Stimulated activated CD4-positive, alpha-beta T cell treated with anti-CD3 and anti-CD28 coated beads, Interleukin-4, amount 100 ng/mL, for 1 hour (primary cell): ENCODE data around the gene MINDY4.

Source experiments
- DNase-seq: peaks from one replicate; pipeline ENCODE4 v3.0.0-alpha.2; 2020

The MINDY4 gene

DNA sequence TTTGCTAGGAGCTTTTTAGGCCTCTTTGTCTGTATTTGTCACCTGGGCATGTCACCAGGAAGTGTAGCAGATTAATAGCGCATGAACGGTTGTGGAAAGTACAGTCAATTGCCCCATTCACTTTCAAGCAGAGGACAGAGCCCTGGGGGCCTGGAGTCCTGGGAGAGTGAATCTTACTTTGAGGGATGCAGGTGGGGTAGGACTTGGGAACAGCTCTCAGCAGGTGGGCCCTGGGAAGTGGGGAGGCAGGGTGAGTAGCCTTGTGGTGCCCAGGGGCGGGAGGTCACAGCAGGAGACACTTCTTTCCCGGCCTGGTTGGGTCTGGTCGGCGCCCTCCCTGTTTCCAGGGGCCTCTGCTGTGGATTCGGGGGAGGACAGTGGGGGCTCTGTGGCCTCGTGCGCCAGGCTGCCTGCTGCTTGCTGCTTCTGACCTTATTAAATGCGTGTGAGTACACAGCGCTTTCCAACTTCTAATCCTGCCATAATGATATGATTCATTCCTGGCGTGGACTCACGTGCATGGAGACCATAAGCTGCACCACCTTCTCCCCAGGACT is 88.8 kb downstream of the MINDY4 start:
- no peak for DNase-seq

GRCh38 chr7:30861612-30862011 is 90.4 kb downstream of the MINDY4 start:
- no peak for DNase-seq

GRCh38 chr7:30862995-30863705 is 91.9 kb downstream of the MINDY4 start:
- DNase-seq: no peak

DNA sequence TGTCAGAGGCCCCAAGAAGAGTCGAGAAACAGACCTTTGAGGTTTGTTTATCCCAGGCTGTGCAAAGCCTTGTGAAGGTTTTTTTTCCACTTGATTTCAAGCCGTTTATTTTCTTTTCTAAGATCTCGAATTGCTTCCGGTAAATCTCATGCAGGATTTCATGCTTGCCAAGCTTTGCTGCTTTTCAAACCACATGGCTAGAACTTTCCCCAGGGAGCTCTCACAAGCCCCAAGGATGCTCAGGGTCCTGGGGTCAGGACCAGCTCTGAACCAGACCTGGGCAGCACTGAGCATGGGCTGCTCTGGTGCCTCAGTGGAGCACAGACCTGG is 92.5 kb downstream of the MINDY4 start:
- DNase-seq: no peak

GRCh38 chr7:30864101-30864500 is 92.9 kb downstream of the MINDY4 start:
- DNase-seq: no peak

- no peak for DNase-seq
These were observed 93.9 kb downstream of the MINDY4 start for GRCh38 chr7:30865076-30865475.

DNA sequence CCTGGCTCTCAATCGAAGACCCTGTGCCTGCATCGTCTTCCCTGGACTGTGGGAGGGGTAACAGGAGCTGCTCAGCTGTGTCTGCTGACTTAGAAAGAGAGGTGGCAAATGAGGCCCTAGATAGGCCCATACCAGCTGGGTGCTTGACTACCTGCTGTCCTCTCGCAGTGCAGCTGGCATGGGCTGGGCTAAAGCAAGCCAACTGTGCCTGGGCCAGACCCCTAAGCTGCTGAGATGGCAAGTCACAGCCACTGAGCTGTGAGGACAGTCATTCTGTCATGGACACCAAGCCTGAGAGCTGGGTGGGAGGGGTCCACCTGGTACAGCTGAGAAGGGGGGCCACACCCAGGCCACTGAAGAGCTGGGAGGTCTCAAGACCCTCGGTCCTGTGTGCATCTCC is 94.6 kb downstream of the MINDY4 start:
- no peak for DNase-seq

DNA sequence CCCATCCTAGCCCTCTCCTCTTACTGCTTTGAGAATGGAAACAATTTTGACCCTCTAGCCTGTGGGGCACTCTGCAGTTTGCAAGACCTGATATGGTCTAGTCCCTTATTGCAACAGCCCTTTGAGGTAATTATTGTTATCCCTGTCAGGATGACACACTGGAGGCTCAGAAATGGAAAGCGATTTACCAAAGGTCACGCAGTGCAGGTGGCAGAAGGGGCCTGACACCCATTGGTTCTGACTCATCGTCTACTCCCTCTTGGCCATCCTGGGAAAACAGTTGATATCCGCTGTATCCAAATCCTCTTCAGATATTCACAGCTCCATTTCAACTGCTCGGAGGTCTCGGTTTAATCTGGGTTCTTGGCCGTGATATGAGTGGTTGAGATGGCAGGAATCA is 95.7 kb downstream of the MINDY4 start:
- DNase-seq: no peak

- no peak for DNase-seq
These were observed 96.3 kb downstream of the MINDY4 start for GRCh38 chr7:30867483-30867882.

DNA sequence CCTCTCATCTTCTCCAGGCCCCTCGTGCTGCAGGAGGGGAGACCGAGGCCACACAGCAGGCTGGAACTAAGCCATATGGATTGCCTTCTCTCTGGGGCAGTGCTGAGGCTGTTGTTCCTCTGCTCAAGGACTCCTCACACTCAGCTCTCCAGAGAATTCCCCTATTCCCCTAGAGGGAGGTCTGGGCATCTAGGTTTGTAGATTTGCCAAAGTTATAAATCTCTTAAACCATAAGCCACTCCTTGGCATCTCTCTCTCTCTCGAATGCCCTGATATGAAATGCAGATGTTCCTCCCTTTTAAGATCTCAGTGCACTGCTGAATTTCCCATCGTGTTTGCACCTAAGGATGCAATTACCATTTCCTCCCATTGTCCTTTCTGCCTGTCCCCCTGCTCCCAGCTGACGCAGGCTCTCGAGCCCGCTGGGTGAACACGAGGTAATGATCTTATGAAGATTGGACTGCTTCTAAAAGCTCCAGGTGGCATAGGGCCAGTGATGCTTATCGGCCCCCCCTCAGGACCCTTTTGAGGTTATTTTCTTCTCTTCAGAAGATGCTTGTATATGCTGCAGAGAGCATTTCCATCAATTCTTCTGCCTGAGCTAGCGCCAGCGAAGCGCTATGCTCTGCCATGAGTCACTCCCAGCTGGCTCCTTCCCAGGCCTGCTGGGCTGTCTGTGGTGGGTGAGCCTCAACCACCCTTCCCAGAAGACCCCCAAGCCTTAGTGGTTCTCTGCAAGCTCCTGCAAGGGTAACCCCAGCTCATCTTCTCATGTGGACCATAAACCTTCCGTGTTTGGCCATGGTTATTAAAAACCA is 98.8 kb downstream of the MINDY4 start:
- DNase-seq: no peak

GRCh38 chr7:30870821-30871518 is 99.8 kb downstream of the MINDY4 start:
- no peak for DNase-seq

GRCh38 chr7:30871655-30872054 is 100.4 kb downstream of the MINDY4 start:
- no peak for DNase-seq

- DNase-seq: no peak
These were observed 102.0 kb downstream of the MINDY4 start for GRCh38 chr7:30873207-30873606.

DNA sequence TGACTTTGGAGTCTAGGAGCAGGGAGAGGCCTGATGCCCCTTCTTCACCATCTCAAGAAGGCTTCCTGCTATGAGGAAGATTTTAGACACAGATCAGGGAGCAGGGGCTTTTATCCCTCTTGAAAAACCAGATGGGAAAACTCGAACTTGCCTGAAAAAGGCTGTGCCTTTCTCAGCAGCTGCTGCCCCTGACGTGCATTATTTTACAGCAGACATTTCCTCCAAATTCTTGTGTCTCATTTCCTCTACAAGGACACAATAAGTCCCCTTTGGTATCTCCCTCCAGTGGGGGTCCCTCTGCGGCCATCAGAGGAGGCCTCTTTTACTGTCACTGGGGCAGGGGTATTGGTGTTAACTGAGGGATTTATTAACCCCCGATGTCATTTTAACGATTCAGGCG is 102.4 kb downstream of the MINDY4 start:
- DNase-seq: no peak

DNA sequence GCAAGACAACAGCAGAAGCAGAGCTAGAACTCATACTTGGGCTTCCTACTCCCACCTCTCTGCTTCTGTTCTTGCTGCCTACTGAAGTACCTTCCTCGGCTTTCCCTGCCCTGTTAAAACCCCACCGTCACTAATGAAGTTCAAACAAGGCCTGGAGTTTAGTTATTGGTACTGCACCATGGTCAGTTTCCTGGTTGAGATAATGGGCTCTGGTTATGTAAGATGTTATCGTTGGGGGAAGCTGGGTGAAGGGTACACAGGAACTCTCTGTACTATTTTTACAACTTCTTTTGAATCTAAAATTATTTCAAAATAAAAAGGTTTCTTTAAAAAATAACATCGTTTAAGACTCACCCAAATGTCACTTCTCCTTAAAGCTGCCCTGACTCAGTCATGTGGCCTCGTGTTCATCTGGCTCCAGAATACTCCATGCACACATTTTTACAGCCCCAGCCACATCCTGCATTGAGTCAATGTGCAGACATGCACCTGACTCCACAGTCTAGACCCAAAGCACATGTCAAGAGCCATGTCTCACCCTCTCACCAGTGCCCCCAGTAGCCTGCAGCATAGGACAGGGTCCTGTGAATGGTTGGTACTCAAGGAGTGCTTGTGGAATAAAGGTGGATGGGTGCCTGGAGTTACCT is 103.6 kb downstream of the MINDY4 start:
- DNase-seq: no peak

DNA sequence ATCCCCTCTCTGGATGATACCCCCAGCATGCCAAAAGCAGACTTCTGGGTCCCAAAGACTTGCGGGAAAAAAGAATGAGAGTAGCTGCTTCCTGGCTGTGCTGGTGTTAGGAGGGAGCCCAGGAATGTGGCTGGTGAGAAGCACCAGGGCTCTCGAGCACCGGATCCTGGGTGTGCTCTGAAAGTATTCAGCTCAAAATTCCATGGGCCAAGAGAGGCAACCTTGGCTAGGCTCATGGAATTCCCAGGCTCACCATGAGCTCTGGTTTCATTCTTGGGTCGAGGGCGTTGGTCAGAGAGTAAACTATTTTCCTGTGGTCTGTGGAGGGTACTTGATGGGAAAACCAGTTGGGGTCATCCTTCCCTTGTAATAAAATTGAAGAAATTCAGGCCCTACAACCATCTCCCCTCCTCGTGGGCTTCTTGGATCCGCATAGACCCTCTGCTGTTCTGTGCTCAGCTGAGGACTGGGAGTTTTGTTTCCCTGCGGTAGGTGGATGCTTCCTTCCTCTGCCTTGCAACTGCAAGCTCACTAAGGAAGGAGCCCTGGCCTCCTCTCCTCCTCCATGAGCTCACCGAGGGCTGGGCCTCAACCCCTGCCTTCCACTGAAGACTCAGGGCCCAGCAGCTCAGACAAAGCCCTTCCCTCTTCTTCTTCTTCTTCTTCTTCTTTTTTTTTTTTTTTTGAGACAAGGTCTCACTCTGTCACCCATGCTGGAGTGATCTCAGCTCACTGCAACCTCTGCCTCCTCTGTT is 106.0 kb downstream of the MINDY4 start:
- DNase-seq: no peak

- DNase-seq: no peak
These were observed 106.8 kb downstream of the MINDY4 start for GRCh38 chr7:30877993-30878392.

DNA sequence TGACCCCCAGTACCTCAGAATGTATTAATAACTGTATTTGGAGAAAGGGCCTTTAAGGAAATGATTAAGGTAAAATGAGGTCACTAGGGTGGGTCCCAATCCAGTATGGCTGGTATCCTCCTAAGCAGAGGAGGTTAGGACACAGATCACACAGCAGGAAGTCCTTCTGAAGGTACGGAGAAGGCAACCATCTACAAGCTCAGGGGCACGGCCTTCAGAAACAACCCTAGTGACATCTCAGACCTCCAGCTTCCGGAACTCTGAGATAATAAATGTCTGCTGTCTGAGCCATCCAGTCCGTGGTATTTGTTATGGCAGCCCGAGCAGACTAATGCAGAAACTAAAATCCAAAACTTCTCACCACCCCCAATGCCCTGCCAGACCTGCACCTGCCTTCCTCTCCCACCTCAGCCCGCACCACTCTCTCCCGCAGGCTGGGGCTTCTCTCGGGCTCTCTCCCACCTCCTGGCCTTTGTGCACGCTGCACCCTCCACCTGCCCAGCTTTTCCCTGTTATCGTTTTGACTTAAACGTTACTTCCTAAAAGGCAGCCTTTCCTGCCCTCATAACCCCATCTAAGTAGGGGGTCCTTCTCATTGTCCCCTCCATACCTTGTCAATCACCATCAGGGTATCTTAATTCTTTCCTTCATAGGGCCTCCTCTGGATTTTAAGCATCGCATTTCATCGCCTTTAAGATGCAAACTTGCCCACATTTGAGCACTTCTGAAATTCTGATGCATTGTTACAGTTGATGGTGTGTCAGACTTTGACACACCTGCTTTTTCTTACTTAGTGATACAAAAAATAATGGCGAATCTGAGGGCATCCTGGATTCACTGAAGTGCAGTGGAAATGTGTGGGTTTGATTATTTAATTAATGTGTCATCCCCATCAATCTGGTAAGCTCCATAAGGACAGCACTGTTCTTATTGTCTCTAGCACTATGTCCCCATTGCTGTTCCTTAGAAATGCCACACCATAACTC is 108.2 kb downstream of the MINDY4 start:
- no peak for DNase-seq

DNA sequence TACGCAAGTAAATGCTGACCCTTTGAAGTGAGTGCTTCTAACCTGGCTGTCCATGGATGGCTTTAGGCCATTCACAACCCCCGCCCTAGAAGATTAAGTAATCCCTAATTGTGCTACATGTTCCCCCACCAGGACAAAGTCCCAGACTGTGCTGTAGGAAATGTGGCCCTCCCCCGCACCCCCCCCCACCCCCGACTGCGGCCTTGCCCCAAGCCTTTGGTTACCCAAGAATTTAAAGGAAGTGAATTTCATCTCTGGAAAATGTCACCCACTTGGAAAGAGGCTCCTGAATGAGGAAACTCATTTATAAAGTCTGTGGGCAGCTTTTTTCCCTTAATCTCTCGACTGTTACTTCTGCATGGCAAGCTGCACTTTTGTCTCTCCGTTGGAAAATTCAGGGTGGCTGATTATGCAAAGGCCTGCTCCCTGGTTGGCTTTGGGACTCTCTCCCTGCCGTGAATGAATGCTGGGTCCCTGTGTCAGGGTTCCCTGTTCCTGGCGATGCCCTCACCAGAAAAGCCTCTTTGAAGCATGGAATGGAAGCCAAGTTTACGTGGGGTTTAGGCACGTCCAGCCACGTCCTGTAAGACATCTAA is 109.0 kb downstream of the MINDY4 start:
- no peak for DNase-seq

DNA sequence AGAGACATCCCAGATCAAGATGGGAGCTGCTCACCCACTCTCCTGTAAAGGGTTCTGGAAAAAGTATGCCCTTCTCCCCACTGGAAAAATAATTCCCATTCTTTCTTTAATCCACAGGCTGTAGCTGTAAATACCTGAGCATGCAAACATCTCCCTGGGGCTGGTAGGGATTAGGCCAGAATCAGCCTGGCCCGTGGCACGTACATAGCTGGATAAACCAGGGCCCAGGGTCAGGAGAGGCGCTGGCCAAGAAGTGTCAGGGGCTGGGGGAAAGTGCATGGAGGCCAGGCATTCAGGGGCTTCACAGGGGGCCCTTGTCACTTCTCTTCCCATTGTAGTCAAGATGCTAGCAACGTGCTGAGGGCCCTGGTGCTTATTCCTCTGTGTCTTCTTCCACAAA is 109.7 kb downstream of the MINDY4 start:
- no peak for DNase-seq

DNA sequence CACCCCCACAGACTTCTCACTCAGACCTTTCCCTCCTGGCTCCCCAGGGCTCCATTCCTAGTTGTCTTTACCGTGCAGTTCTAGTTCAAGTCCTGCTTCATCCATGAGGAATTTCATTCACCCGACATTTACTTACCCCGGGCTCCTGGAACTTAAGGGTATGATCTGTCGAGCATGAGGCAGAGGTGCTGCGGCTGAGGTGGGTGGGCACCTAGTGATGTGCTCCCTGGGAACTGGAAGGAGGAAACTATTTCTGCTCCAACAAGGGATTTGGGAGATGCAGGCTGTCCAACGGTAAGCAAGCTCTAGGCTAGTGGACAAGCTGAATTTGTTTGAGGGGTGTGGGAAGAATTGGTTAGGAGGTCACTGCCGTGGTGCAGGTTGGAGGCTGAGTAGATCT is 110.2 kb downstream of the MINDY4 start:
- DNase-seq: no peak
